AG08396 (cell line): ENCODE measurements around the gene PM20D1.

ENCODE experiments used
- DNase-seq: peaks from one replicate; pipeline ENCODE4 v3.0.0; 2012; ENCODE audit warnings: low spot score, mixed read lengths

The PM20D1 gene

GRCh38 chr1:205804605-205805004 lies 45.3 kb downstream of the PM20D1 start:
- no peak for DNase-seq

DNA sequence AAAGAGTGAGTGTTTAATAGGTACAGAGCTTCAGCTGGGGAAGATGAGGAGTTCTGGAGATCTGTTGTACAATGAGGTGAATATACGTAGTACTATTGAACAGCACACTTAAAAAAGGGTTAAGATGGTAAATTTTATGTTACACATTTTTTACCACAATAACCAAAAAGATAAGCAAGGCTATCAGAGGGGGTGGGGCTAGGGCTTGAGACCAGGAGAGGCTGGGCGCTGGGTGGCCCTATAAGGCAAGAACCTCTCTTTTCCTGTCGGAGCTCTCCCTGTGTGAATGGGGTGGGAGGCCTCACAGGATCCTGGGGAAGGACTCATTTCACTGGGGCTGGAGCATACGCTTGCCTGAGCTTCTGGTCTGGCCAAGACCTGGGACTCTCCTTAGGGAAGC lies 45.9 kb downstream of the PM20D1 start:
- no peak for DNase-seq

DNA sequence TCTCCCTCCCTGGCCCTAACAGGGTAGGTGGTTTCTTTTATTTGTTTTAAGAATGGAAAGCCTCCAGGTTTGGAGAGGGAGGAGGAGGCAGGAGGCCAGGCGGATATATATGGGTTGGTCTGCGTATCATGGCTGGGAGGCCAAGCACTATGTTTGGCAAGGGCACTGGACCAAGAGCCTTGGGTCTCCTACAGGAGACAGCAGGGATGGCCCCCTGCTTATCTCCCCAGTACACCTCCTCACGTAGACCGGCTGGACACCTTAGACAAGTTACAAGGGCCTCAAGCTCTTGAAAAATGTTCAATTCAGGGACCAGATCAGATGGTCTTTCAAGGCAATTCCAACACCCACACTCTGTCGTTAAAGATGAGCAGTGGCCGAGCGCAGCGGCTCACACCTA lies 47.9 kb downstream of the PM20D1 start:
- no peak for DNase-seq

- no peak for DNase-seq
Measured at GRCh38 chr1:205800981-205801703, 48.8 kb downstream of the PM20D1 start.

DNA sequence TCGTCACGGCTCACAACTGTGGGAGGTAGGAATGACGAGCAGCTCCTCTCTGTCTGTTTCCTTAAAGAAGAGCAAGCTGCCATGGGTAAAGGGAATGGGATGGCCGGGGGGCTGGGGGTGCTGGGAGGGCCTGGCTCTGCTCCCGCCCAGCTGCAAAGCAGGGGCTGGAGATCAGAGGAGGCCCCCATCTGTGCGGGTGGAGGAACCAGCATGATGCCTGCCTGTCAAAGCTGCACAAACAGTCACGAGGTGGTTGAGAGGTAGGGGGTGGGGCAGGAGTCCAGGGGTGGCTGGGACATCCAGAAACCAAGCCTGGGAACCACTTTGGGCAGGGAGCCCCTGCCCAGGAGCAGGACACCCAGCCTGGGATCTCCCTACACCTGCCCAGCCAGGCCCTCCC lies 49.5 kb downstream of the PM20D1 start:
- no peak for DNase-seq

GRCh38 chr1:205798577-205798976 lies 51.4 kb downstream of the PM20D1 start:
- no peak for DNase-seq

GRCh38 chr1:205797168-205797567 lies 52.8 kb downstream of the PM20D1 start:
- no peak for DNase-seq

- no peak for DNase-seq
Measured at GRCh38 chr1:205794011-205794730, 55.8 kb downstream of the PM20D1 start.

DNA sequence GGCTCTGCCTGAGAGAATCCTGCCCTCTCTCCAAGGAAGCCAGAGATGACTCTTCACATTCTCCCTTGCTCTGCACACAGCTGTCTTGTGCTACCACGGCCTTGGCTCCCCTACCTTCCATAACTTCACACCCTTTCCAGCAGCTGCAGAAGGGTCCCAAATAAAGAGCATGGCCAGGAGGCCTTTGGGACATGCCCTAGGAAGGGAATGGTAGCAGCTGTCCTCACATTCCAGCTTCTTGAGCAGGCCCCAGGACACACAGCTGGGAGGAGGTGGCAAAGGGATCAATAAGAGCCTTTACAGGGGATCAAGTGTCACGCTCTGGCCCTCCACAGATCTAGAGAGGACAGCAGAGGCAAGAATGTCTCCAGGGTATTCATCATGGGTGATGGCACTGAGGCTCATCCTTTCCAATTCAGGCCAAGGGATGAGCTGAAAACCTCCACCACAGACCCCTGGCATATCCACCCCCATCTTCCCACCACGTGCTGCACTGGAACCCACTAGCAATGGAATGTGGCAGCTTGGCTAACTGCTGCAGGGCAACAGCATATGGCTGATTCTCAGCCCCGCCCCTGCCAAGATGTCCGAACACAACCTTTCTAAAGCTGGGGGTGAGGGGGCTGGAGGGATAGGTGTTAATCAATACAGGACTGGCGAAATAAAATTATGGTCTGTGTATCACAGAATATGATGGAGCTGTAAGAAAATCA lies 56.8 kb downstream of the PM20D1 start:
- DNase-seq, result no peak

DNA sequence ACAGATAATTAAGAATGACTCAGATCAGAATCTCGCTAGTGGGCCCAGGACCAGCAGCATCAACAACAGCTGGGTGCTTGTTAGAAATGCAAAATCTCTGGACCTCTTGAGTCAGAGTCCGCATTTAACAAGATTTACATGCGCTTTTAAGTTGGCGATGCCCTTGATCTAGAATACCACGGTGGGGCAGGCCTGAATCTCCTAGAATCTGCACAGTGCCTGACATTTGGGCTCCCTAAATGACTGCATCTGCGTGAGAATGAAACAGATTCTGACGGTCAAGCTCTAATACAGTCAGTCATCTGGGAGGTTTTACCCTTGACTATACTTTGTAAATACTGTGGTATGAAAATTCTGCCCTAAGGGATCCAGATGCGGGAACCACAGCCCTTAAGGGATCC lies 57.5 kb downstream of the PM20D1 start:
- no peak for DNase-seq

GRCh38 chr1:205791568-205792180 lies 58.3 kb downstream of the PM20D1 start:
- peak; percentile 77 for DNase-seq

GRCh38 chr1:205787287-205787916 lies 62.5 kb downstream of the PM20D1 start:
- DNase-seq, result no peak

DNA sequence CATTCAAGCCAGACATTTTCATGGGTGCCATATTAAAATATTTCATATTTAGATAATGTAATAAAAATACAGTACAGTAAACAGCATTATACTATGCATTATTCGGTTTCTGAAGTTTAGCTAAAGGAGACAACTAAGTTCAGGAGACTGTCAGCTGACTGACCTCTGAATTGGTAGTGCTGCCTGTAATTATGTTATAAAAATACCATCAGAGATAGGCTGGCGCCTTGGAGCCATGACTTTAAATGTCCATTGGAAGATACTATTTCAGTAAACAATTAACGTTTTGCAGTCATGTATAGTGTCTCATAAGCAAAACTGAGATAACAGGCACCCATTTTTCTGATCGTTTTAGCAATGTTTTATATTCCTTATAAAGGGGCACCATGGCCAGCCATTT lies 63.3 kb downstream of the PM20D1 start:
- DNase-seq, result no peak

GRCh38 chr1:205785446-205785845 lies 64.5 kb downstream of the PM20D1 start:
- no peak for DNase-seq

DNA sequence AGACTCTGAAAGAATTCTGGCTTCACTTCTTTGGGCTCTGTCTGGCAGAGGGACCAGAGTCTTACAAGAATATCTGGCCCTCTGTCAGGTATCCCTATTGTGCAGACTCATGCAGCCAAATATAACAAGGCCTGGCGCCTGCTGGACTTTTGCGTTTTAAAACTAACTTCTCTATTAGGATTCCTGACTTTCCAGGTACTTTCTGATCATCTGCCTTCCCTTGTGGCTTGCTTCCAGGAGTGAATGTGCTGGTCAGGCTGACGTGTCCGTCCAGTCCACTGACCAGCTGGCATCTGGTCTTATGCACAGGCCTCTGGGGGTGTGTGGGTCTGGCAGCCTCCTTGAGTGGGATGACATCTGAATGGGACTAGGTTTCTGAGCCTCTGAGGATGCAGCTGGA lies 66.0 kb downstream of the PM20D1 start:
- DNase-seq, result peak; percentile 61

GRCh38 chr1:205783433-205783795 lies 66.5 kb downstream of the PM20D1 start:
- DNase-seq, result no peak

GRCh38 chr1:205782627-205783432 lies 67.1 kb downstream of the PM20D1 start:
- DNase-seq, result no peak

- DNase-seq, result no peak
Measured at GRCh38 chr1:205780335-205780734, 69.6 kb downstream of the PM20D1 start.
